Measurements from ENCODE around the gene CSNK1G3.
A peak's percentile ranks its signal among the peaks of the same experiment; 100 is the strongest.
"Not testable (repeated sequence)": the region's sequence is repeated elsewhere in the genome, so short reads cannot be mapped to it uniquely, and the experiment has no call there.

The CSNK1G3 gene

GRCh38 chr5:123482258-123482657 lies 29.7 kb upstream of the CSNK1G3 start:
- H3K4me3 ChIP-seq (replicated peaks; ENCODE audit: low read depth, low read length) = no peak overlapping the region
- DNase-seq (ENCODE audit: low read depth) = no peak
- TF ChIP-seq CTCF (IDR thresholded peaks at IDR 0.05; ENCODE audit: low read length, missing control alignments) = no peak

GRCh38 chr5:123483446-123484077 lies 28.4 kb upstream of the CSNK1G3 start:
- DNase-seq (ENCODE audit: low read depth) = no peak
- H3K4me3 ChIP-seq (replicated peaks; ENCODE audit: low read depth, low read length) = no peak overlapping the region
- no peak for TF ChIP-seq CTCF (IDR thresholded peaks at IDR 0.05; ENCODE audit: low read length, missing control alignments)

GRCh38 chr5:123485275-123485674 lies 26.7 kb upstream of the CSNK1G3 start:
- no peak overlapping the region for H3K4me3 ChIP-seq (replicated peaks; ENCODE audit: low read depth, low read length)
- no peak for DNase-seq (ENCODE audit: low read depth)
- TF ChIP-seq CTCF (IDR thresholded peaks at IDR 0.05; ENCODE audit: low read length, missing control alignments) = no peak

- DNase-seq (ENCODE audit: low read depth) = peak; percentile 34
- no peak overlapping the region for H3K4me3 ChIP-seq (replicated peaks; ENCODE audit: low read depth, low read length)
- TF ChIP-seq CTCF (IDR thresholded peaks at IDR 0.05; ENCODE audit: low read length, missing control alignments) = no peak
These were observed 24.9 kb upstream of the CSNK1G3 start for GRCh38 chr5:123486951-123487655.

GRCh38 chr5:123490974-123491373 lies 21.0 kb upstream of the CSNK1G3 start:
- no peak overlapping the region for H3K4me3 ChIP-seq (replicated peaks; ENCODE audit: low read depth, low read length)
- TF ChIP-seq CTCF (IDR thresholded peaks at IDR 0.05; ENCODE audit: low read length, missing control alignments) = no peak
- no peak for DNase-seq (ENCODE audit: low read depth)

GRCh38 chr5:123495211-123495610 lies 16.8 kb upstream of the CSNK1G3 start:
- not testable (repeated sequence) for DNase-seq (ENCODE audit: low read depth)

GRCh38 chr5:123496892-123497291 lies 15.1 kb upstream of the CSNK1G3 start:
- no peak for TF ChIP-seq CTCF (IDR thresholded peaks at IDR 0.05; ENCODE audit: low read length, missing control alignments)
- no peak for DNase-seq (ENCODE audit: low read depth)
- no peak overlapping the region for H3K4me3 ChIP-seq (replicated peaks; ENCODE audit: low read depth, low read length)

More at GRCh38 chr5:123495211-123495610, 16.8 kb upstream of the CSNK1G3 start:
- not testable (repeated sequence) for H3K4me3 ChIP-seq (replicated peaks; ENCODE audit: low read depth, low read length)

All from fibroblast of pulmonary artery (primary cell).